ENCODE measurements around the gene EME1.

DNA sequence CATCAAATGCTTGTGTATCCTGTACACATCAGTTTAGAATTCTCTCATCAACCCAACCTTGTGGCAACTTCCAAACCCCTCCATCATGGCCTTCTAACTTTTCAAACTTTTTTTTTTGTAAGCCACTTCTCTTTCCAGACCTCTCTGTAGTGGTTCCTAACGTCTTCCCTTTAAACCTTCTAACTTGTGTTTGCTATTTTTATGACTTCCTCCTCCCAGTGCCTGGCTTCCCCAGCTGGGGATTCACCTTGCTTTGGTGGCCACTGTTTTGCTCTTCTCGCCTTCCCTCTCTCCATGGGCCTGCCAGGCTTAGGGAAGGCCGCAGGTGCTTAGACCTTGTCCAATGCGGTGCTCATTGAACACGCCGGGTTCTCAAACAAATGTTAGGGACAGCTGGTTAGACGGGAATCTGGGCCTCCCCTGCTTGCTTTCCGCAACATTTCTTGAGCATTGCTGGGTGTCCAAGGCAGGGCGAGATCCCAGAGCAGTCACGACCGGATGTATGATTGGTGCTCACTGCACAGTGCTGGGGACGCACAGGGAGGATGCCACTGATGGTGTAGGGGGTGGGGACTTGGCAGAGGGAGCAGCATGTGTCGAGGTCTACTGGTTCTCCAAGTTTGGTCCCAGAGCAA lies 28.2 kb upstream of the EME1 start:
- no peak for TF ChIP-seq EP300 (IDR thresholded peaks at IDR 0.05)
- TF ChIP-seq CTCF (IDR thresholded peaks at IDR 0.05), result no peak

Data from ovary (tissue), 3 donors.